SK-N-SH (cell line): Measurements from ENCODE around the gene MAPK6.
A peak's percentile ranks its signal among the peaks of the same experiment; 100 is the strongest.

Experiments used
- CHD2 ChIP-seq: fragments of 150-350 bp; IDR thresholded peaks from 2 replicates; pipeline ENCODE4 v1.6.1; 2018; ENCODE audit warnings: low read length; ENCODE audit not compliant: partially characterized antibody
- CTCF ChIP-seq: fragments of 200-600 bp; sonication (generic); IDR thresholded peaks from 2 replicates; pipeline ENCODE4 v1.6.1; 2017; ENCODE audit warnings: antibody characterized with exemption, mild to moderate bottlenecking, moderate library complexity
- POLR2AphosphoS5 ChIP-seq: IDR thresholded peaks from 2 replicates; pipeline ENCODE4 v1.6.1; 2012; ENCODE audit warnings: low read depth, low read length
- RAD21 ChIP-seq: IDR thresholded peaks from 2 replicates; pipeline ENCODE4 v1.6.1; 2012; ENCODE audit warnings: mild to moderate bottlenecking, low read length
- SMC3 ChIP-seq: IDR thresholded peaks from 2 replicates; pipeline ENCODE4 v1.6.1; 2012; ENCODE audit warnings: low read depth, low read length, improper control_type of control experiment
- USF2 ChIP-seq: fragments of 150-350 bp; IDR thresholded peaks from 2 replicates; pipeline ENCODE4 v1.6.1; 2017; ENCODE audit warnings: antibody characterized with exemption, low read length, low read depth, borderline replicate concordance

GRCh38 chr15:52068004-52068615, 49.1 kb downstream of the MAPK6 start:
- no peak for TF ChIP-seq CHD2
- TF ChIP-seq SMC3: no peak
- no peak for TF ChIP-seq RAD21
- no peak for TF ChIP-seq CTCF
- TF ChIP-seq POLR2AphosphoS5: peak; percentile 49; the same call in 1 of the 2 replicates
- TF ChIP-seq USF2: no peak
